OCI-LY7 (cell line): Measurements from ENCODE around the gene LYPD1.

ENCODE experiments used
- CTCF ChIP-seq: fragments of 200-600 bp; sonication (generic); conservative IDR thresholded peaks from 2 replicates; pipeline ENCODE4 v1.5.1; 2014; ENCODE audit warnings: mild to moderate bottlenecking, antibody characterized with exemption, low read length, moderate library complexity, mixed read lengths
- EZH2phosphoT487 ChIP-seq: fragments of 200-600 bp; sonication (generic); IDR thresholded peaks from 2 replicates; pipeline ENCODE4 v1.6.1; 2018; ENCODE audit warnings: low read depth, borderline replicate concordance, mild to moderate bottlenecking, mixed run types, antibody characterized with exemption, low read length, moderate library complexity, mixed read lengths

DNA sequence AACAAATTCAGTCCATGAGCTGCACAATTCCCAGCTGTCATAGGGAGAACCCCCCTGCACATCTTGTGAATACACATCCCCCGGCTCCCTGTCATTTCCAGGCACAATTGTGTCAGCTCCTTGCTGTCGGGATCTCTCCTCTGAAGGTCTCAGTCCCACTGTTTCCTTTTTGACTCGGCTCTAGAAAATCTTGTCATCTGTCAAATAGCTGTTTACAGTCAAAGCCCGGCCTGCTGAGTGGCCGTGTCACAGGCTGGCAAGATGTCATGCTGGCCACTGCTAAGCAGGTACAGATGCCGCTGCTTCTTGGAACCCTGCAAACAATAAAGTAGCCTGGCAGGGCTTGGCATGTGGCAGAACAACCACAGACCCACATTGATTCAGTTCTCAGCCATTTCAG, 61.7 kb downstream of the LYPD1 start:
- no peak for TF ChIP-seq CTCF
- no peak for TF ChIP-seq EZH2phosphoT487
